Tibial artery (tissue), 4 donors: ENCODE data around the gene INF2.
A peak's percentile ranks its signal among the peaks of the same experiment; 100 is the strongest.

Source experiments
- DNase-seq, 2 donors: peaks; one replicate each; pipeline ENCODE4 v3.0.0-alpha.2; 2019
- H3K27ac ChIP-seq, 2 donors: fragments of 200-600 bp; sonication (generic) in 1 of 2; 1 replicate in 1 of 2; 2 replicates in 1 of 2; pipeline ENCODE4 v1.5.1; 2018 to 2019; ENCODE audit warnings: mild to moderate bottlenecking in 1 of 2
- H3K27me3 ChIP-seq, 2 donors: fragments of 200-600 bp; sonication (generic) in 1 of 2; one replicate each; pipeline versions ENCODE4 v1.5.1 to v1.6.0; 2016 to 2019
- H3K36me3 ChIP-seq, 3 donors: fragments of 200-600 bp; sonication (generic) in 2 of 3; one replicate each; pipeline ENCODE4 v1.5.1; 2016 to 2019; ENCODE audit warnings: mild to moderate bottlenecking in 2 of 3
- H3K4me1 ChIP-seq, 4 donors: fragments of 200-600 bp; sonication (generic) in 2 of 4; 1 replicate in 3 of 4; 2 replicates in 1 of 4; pipeline ENCODE4 v1.5.1; 2016 to 2019
- H3K4me3 ChIP-seq, 2 donors: fragments of 200-600 bp; sonication (generic) in 1 of 2; 1 replicate in 1 of 2; 2 replicates in 1 of 2; pipeline ENCODE4 v1.5.1; 2018 to 2019; ENCODE audit warnings: mild to moderate bottlenecking in 2 of 2
- H3K9me3 ChIP-seq, 3 donors: fragments of 200-600 bp; sonication (generic) in 1 of 3; one replicate each; pipeline ENCODE4 v1.5.1; 2016 to 2019
- intact Hi-C: fragments of 100-400 bp; cut with DNase I; formaldehyde crosslinking; loops from one replicate; pipeline ENCODE4 v1.15.0; 2023; ENCODE audit warnings: low total_unique reads
- TF ChIP-seq, protein P1 (sequence below), 2 experiments: fragments of 200-600 bp in 1 of 2; fragments of 450-650 bp in 1 of 2; IDR thresholded peaks; one replicate each; pipeline ENCODE4 v1.5.1; 2017 to 2019; ENCODE audit warnings: antibody characterized with exemption in 2 of 2, mild to moderate bottlenecking in 1 of 2, moderate library complexity in 1 of 2

Gene INF2

DNA sequence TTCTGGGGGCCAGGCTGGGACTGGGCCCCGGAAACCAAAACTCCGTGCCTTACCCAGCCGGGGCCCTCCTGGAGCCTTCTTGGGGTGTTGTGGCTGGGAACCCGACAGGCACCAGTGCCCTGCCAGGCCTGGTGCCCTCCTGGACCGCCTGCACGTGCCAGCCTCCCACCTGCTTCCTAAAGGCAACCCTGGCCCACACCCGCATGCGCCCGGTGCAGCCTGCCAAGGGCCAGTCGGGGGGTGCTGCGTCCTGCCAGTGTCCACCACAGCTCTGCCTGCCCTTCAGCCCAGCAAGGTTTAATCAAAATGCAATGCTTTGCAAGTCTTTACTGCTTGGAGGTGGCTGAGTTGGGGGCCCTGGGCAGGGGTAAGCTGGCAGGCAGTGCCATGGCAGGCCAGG, 29.5 kb downstream of the INF2 start:
- Histone ChIP-seq H3K27me3 (no peaks in the 10 kb centered on the region), H3K27ac (peak overlapping the region; percentile 17 to 36), H3K4me1 (peaks cover 7 to 27% (median 25%) of the 10 kb centered on the region in 4 donors), H3K36me3 (peaks cover 32 to 62% (median 51%) of the 10 kb centered on the region in 3 donors), H3K9me3 (no peaks in the 10 kb centered on the region), H3K4me3 (no peak overlapping the region)
- TF ChIP-seq, protein P1, sequence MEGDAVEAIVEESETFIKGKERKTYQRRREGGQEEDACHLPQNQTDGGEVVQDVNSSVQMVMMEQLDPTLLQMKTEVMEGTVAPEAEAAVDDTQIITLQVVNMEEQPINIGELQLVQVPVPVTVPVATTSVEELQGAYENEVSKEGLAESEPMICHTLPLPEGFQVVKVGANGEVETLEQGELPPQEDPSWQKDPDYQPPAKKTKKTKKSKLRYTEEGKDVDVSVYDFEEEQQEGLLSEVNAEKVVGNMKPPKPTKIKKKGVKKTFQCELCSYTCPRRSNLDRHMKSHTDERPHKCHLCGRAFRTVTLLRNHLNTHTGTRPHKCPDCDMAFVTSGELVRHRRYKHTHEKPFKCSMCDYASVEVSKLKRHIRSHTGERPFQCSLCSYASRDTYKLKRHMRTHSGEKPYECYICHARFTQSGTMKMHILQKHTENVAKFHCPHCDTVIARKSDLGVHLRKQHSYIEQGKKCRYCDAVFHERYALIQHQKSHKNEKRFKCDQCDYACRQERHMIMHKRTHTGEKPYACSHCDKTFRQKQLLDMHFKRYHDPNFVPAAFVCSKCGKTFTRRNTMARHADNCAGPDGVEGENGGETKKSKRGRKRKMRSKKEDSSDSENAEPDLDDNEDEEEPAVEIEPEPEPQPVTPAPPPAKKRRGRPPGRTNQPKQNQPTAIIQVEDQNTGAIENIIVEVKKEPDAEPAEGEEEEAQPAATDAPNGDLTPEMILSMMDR (IDR thresholded peaks at IDR 0.05): no peak
- DNase-seq: no peak
- intact Hi-C loops: no loop called here

DNA sequence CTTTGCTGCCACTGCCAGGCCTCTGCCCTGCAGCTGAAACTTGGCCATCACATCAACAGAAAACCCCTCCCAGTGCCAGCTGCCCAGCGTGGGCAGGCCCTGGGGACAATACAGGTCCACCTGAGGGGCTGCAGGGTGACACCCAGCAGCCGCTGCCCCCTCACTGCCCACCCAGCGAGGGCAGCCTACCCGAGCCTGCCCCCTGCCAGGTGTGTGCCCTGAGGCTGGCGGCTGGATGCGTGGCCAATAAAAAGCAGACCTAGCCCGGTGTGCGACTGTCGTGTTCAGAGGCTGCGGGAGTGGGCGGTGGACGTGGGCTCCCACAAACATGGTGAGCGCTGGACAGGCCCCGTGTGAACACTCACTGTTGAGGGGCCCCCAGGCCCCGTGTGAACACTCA, 29.9 kb downstream of the INF2 start:
- Histone ChIP-seq H3K27me3 (no peaks in the 10 kb centered on the region), H3K27ac (peak overlapping the region; percentile 17 to 36), H3K4me3 (no peak overlapping the region), H3K4me1 (peaks cover 7 to 29% (median 28%) of the 10 kb centered on the region in 4 donors), H3K9me3 (no peaks in the 10 kb centered on the region), H3K36me3 (peaks cover 27 to 57% (median 47%) of the 10 kb centered on the region in 3 donors)
- DNase-seq: no peak
- TF ChIP-seq, protein P1 (IDR thresholded peaks at IDR 0.05): no peak
- intact Hi-C loops: no loop called here

DNA sequence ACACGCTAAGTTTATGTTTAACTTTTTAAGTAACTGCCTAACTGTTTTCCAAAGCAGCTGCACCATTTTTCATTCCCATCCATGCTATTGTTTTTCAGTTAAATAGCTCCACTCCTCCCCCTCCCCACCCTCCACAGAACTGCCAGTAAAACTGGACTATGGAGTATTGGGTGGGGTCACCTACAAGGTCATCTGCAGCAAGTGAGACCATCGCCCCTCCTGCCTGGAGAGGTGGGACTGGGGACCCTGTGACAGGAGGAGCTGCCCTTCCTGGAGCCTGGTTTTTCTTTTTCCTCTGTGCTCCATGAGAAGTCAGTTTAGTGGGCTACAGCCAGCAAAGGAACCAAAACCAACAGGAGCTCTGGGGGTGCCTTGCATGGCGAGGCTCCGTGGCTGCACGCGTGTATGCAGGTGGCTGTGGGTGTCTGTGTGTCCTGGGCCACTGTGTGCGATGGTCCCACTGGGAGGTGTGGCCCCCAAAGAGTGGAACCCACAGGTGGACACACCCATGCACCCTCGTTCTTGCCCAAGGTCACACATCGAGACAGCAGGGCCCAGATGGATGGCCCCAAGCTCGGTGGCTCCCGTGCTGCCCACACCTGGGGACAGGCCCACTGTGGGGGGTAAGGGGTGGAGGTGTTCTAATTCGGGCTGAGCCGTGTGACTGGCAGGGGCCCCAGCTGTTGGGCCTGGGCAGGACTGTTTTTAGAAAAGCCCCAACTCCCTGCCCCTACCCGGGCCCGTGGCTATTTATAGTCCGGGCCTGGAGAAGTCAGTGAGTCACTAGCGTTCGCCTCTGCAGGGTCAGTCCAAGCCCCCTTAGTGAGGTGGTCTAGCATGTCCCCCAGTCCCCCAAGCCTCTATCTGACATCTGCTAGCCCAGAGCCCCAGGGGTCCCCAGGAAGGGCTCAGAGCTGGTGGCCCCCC, 32.4 kb downstream of the INF2 start:
- DNase-seq: peak; percentile 70 to 94
- no peaks in the 10 kb centered on the region for H3K27me3 ChIP-seq

DNA sequence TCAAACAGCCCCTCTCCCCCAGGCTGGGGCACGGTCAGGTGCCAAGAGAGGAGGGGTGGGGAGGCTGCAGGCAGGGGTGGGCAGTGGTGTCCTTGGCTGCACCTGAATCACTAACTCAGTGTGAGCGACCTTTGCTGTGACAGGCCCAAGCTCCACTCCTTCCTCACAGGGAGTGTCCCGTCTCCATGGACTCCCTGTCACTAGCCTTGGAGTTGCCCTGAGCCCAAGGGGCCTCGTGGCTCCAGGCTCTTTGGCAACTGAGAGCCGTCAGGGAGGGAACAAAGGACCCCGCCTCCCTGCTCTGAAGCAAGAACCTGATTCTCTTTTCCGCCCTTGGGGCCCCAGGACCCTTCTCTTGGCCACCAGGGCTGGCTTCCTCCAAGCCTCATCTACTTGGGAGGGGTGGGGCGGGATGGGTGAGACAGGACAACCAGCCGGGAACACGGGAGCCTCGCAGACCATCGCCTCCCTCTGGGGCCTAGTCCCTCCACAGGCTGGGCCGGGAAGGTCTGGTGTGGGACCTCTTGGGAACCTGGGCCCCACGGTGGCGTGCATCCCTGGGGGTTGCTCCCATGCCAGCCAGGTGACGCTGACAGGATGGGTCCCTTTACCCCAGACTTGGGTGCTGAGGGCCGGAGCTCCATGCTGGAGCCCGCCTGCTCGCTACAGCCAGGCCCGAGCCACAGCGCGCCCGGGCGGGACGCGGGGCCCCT, 33.7 kb downstream of the INF2 start:
- H3K4me3 ChIP-seq: peak overlapping the region; percentile 66 to 78
- TF ChIP-seq, protein P1 (IDR thresholded peaks at IDR 0.05): no peak
- H3K9me3 ChIP-seq: no peaks in the 10 kb centered on the region
- H3K36me3 ChIP-seq: peaks cover 5 to 21% (median 19%) of the 10 kb centered on the region in 3 donors
- H3K27ac ChIP-seq: peak overlapping the region; percentile 82 to 83
- peaks cover 7 to 66% (median 61%) of the 10 kb centered on the region in 4 donors for H3K4me1 ChIP-seq
- no peaks in the 10 kb centered on the region for H3K27me3 ChIP-seq
- no peak for DNase-seq
- intact Hi-C loops: no loop called here

More for the DNA sequence above, 32.4 kb downstream of the INF2 start:
- Histone ChIP-seq H3K9me3 (no peaks in the 10 kb centered on the region), H3K36me3 (peaks cover 5 to 34% (median 22%) of the 10 kb centered on the region in 3 donors), H3K4me3 (no peak overlapping the region), H3K4me1 (peaks cover 7 to 53% (median 51%) of the 10 kb centered on the region in 4 donors), H3K27ac (peak overlapping the region; percentile 82 to 83)
- TF ChIP-seq, protein P1 (IDR thresholded peaks at IDR 0.05): no peak
- intact Hi-C loops: no loop called here

DNA sequence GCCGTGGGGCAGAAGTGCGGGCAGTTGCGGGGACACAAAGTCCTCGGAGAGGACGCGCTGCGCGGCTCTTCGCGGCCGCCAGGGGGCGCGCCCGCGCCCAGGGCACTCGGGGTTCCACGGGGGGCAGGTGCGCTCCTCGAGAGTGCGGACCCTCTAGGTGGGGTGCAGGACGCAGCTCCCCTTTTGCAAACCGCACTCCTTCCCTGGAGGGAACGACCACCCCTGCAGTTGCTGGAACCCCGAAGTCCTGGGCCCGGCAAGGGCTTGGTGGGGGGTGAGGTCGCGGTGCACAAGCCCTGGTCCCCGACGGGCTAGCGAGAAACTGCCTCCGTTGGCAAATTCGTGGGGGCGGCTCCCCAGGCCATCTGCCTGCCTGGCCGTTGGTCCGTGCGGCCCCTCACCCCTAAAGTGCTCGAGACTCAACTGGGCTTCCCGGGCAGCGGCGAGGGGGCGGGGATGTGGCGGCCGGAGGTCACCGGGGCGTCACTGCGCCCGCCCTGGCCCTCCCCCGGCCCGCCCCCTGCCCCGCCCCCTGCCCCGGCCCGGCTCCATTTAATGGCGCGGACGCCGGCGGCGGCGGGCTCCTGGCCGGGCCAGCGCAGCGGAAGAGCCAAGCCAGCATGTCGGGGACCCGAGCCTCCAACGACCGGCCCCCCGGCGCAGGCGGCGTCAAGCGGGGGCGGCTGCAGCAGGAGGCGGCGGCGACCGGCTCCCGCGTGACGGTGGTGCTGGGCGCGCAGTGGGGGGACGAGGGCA, 34.4 kb downstream of the INF2 start, which contains the start of gene ADSS1:
Gene ADSS1, plus strand, starts transcription at position 579 of the 756 bp plus-strand sequence. Its CDS starts 42 bp downstream, at position 621.
- TF ChIP-seq, protein P1 (IDR thresholded peaks at IDR 0.05): peak; percentile 75 to 78
- Histone ChIP-seq H3K36me3 (peaks cover 5 to 14% (median 14%) of the 10 kb centered on the region in 3 donors), H3K27ac (peak within 1 kb of the TSS; percentile 82 to 83), H3K27me3 (no peaks in the 10 kb centered on the region), H3K4me3 (peak within 1 kb of the TSS; percentile 66 to 78), H3K4me1 (peaks cover 7 to 74% (median 64%) of the 10 kb centered on the region in 4 donors), H3K9me3 (no peaks in the 10 kb centered on the region)
- intact Hi-C loops: no loop called here
- peak; percentile 60 to 89 for DNase-seq
